ENCODE measurements around the gene SHB. TPM values are rescaled to one million over a fixed set of nuclear protein-coding genes. Genes with fewer than 3 reads are reported as not detected.

Gene SHB
- total RNA-seq, 1 donor from 2014 or later, result 0.44 TPM

DNA sequence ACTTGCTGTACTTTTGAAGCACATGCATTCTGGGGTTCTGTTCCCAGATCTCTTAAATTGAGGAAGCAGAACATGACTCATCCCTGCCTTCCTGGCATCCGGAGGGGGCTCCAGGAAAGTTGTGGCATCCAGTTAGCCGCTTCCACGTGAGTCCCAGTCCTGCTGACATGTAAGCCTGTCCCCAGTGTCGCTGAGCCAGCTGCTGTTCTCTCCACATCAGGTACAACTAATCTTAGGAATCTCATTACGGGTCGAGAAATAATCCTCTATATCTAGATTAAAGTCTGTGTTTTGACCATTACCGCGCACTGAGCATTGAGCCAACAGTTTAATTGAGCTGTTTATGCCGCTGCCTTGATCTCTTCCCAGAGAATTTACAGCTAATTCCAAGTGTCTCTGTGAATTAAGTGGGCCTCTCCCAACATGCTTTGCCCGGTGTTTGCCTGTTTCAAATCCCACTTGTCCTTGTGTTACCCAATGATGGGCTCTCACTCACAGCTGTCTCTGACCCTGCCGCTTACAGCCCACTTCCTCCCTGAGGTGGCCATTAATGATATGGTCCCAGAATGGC lies 10.5 kb upstream of the SHB start:
- no peak for ATAC-seq (ENCODE audit: low read depth)
- no peak overlapping the region for H3K27ac Mint-ChIP-seq

DNA sequence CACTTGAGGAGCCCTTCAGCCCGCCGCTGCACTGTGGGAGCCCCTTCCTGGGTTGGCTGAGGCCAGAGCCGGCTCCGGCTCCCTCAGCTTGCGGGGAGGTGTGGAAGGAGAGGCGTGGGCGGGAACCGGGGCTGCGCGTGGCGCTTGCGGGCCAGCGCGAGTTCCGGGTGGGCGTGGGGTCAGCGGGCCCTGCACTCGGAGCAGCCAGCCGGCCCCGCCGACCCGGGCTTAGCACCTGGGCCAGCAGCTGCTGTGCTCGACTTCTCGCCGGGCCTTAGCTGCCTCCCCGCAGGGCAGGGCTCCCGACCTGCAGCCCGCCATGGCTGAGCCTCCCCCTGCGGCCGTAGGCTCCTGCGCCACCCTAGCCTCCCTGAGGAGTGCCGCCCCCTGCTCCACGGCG lies 6.2 kb upstream of the SHB start:
- Mint-ChIP-seq H3K36me3 (ENCODE audit: low read depth) (no peaks in the 10 kb centered on the region), H3K4me1 (no peaks in the 10 kb centered on the region), H3K27ac (no peak overlapping the region), H3K9me3 (no peaks in the 10 kb centered on the region), H3K27me3 (peaks cover 16% of the 10 kb centered on the region), H3K4me3 (no peak overlapping the region)
- POLR2A ChIA-PET, result no interaction called here
- CTCF ChIA-PET, result interaction anchor here (1.5 kb wide), 1 partner anchor 13 kb away, joined by 6 read pairs; no protein-coding TSS in a partner anchor
- TF ChIP-seq, protein P1, sequence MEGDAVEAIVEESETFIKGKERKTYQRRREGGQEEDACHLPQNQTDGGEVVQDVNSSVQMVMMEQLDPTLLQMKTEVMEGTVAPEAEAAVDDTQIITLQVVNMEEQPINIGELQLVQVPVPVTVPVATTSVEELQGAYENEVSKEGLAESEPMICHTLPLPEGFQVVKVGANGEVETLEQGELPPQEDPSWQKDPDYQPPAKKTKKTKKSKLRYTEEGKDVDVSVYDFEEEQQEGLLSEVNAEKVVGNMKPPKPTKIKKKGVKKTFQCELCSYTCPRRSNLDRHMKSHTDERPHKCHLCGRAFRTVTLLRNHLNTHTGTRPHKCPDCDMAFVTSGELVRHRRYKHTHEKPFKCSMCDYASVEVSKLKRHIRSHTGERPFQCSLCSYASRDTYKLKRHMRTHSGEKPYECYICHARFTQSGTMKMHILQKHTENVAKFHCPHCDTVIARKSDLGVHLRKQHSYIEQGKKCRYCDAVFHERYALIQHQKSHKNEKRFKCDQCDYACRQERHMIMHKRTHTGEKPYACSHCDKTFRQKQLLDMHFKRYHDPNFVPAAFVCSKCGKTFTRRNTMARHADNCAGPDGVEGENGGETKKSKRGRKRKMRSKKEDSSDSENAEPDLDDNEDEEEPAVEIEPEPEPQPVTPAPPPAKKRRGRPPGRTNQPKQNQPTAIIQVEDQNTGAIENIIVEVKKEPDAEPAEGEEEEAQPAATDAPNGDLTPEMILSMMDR (IDR thresholded peaks at IDR 0.05), result no peak
- ATAC-seq (ENCODE audit: low read depth) (no peak), DNase-seq (no peak)
- intact Hi-C loops (cut with micrococcal nuclease), result no loop called here

More for the DNA sequence above, 10.5 kb upstream of the SHB start:
- TF ChIP-seq, protein P1 (IDR thresholded peaks at IDR 0.05), result no peak
- no peak for DNase-seq
- H3K27me3 Mint-ChIP-seq, result peaks cover 24% of the 10 kb centered on the region
- ChIA-PET POLR2A (no interaction called here), CTCF (interaction anchor here (2.3 kb wide), 1 partner anchor 8 kb away, joined by 9 read pairs; no protein-coding TSS in a partner anchor)
- no peaks in the 10 kb centered on the region for H3K36me3 Mint-ChIP-seq (ENCODE audit: low read depth)
- H3K9me3 Mint-ChIP-seq, result no peaks in the 10 kb centered on the region
- intact Hi-C loops (cut with micrococcal nuclease), result loop anchor here (10.0 kb wide), 1 partner anchor 595 kb away; the partner anchor contains the start of gene POLR1E
- no peaks in the 10 kb centered on the region for H3K4me1 Mint-ChIP-seq
- H3K4me3 Mint-ChIP-seq, result no peak overlapping the region

DNA sequence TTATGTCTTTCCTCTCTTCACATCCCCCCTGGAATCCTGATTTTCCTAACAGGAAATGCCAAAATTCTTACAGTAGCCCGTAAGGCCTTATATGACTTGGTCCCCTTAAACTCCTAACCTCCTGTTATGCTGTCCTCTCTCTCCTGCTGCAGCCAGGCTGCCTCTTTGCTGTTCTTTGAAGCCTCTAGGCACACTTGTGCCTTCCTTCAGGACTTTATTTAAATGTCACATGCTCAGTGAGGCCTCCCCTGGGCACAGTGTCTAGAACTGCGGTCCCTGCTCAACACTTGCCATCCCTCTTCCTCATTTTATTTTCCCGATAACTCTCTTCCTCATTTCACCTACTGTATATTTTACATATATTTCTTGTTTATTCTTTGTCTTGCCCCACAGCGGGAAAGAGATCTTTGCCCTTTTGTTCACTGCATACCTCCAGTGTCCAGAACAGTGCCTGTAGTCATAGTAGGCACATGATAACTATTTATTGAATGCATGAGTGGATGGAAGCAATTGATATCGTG lies 5.5 kb upstream of the SHB start:
- CTCF ChIA-PET, result no interaction called here
- no peak for ATAC-seq (ENCODE audit: low read depth)
- H3K36me3 Mint-ChIP-seq (ENCODE audit: low read depth), result no peaks in the 10 kb centered on the region
- H3K27me3 Mint-ChIP-seq, result peaks cover 11% of the 10 kb centered on the region
- intact Hi-C loops (cut with micrococcal nuclease), result no loop called here
- TF ChIP-seq, protein P1 (IDR thresholded peaks at IDR 0.05), result no peak
- no peak for DNase-seq
- POLR2A ChIA-PET, result no interaction called here
- H3K4me1 Mint-ChIP-seq, result peaks cover 3% of the 10 kb centered on the region
- no peak overlapping the region for H3K27ac Mint-ChIP-seq
- no peaks in the 10 kb centered on the region for H3K9me3 Mint-ChIP-seq
- H3K4me3 Mint-ChIP-seq, result no peak overlapping the region

DNA sequence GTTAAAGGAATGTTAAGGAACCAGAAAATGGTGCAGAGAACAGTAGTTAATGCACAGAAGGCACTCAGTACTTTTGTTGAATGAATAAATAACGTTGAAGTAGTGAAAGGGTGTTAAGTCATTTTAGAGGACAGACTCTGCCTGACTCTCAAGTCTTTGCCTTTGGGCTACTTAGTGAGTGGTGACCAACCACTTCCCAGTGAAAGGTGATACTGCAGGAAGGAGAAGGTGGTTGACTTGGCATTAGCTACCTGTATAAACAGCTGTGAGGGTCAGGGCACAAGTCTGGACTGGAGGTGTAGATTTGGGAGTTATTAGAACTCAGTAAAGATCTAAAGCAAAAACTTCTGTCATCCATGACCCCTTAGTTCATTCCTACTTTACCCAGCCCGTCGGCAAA lies 4.9 kb upstream of the SHB start:
- no peak overlapping the region for H3K27ac Mint-ChIP-seq
- H3K27me3 Mint-ChIP-seq, result peaks cover 5% of the 10 kb centered on the region
- H3K4me3 Mint-ChIP-seq, result no peak overlapping the region
- intact Hi-C loops (cut with micrococcal nuclease), result no loop called here
- H3K9me3 Mint-ChIP-seq, result no peaks in the 10 kb centered on the region
- peaks cover 3% of the 10 kb centered on the region for H3K4me1 Mint-ChIP-seq
- ATAC-seq (ENCODE audit: low read depth) (no peak), DNase-seq (no peak)
- no peaks in the 10 kb centered on the region for H3K36me3 Mint-ChIP-seq (ENCODE audit: low read depth)
- POLR2A ChIA-PET, result no interaction called here
- CTCF ChIA-PET, result no interaction called here
- TF ChIP-seq, protein P1 (IDR thresholded peaks at IDR 0.05), result no peak

DNA sequence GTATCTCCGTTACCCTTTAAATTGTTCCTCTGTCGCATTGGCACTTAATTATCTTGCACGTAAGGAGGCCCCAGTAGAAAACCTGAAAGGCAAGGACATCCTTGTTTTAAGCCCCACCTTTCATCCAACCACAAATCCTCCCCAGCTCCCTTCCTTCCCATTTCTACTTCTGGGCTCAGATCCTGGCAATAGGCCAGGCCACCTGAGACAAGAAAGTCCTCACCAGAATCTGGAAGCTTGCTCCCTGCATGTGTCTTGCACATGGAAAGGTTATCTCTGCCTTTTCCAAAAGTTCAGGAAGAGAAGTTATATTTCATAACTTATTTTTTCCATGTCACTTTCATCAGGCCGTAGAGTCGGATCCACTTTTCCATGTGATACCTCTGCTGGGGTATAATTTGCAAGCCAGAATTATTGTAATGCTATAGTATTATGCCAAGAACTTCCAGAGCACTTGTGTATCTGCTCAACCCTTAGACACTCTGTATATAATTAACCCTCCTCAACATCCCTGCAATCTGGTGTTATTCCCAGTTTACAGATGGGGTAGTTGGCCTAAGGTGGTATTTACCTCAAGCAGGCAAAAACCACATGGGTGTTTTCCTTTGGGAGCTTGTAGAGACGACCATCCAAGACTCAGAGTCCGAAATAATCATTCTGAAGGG lies 2.6 kb upstream of the SHB start:
- Mint-ChIP-seq H3K9me3 (no peaks in the 10 kb centered on the region), H3K4me1 (peaks cover 13% of the 10 kb centered on the region), H3K27ac (no peak overlapping the region), H3K36me3 (ENCODE audit: low read depth) (no peaks in the 10 kb centered on the region), H3K27me3 (peaks cover 7% of the 10 kb centered on the region), H3K4me3 (no peak overlapping the region)
- TF ChIP-seq, protein P1 (IDR thresholded peaks at IDR 0.05), result no peak
- no peak for ATAC-seq (ENCODE audit: low read depth)
- ChIA-PET CTCF (interaction anchor here (0.7 to 1.1 kb wide), 3 partner anchors 16 to 158 kb away, joined by 3 to 4 read pairs (median 3); no protein-coding TSS in a partner anchor), POLR2A (interaction anchor here (0.6 kb wide), 1 partner anchor 10 kb away, joined by 3 read pairs; no protein-coding TSS in a partner anchor)
- no peak for DNase-seq
- intact Hi-C loops (cut with micrococcal nuclease), result no loop called here
